GM06990 (cell line): Measurements from ENCODE around the gene UFSP2.
A peak's percentile ranks its signal among the peaks of the same experiment; 100 is the strongest.

Experiments used
- DNase-seq: peaks from one replicate; pipeline ENCODE4 v3.0.0-alpha.2; 2011; ENCODE audit not compliant: insufficient read length; ENCODE audit errors: extremely low read depth
- H3K27me3 ChIP-seq: replicated peaks from 2 replicates; pipeline ENCODE4 v1.6.0; 2011; ENCODE audit warnings: low read length; ENCODE audit not compliant: control insufficient read depth, insufficient read depth
- H3K36me3 ChIP-seq: 2 replicates; pipeline ENCODE4 v1.5.1; 2011; ENCODE audit warnings: low read length; ENCODE audit not compliant: control insufficient read depth, insufficient read depth
- H3K4me3 ChIP-seq: replicated peaks from 2 replicates; pipeline ENCODE4 v1.5.1; 2011; ENCODE audit warnings: low read depth, mild to moderate bottlenecking, control low read depth, low read length
- CTCF ChIP-seq: IDR thresholded peaks from 2 replicates; pipeline ENCODE4 v1.5.1; 2011; ENCODE audit warnings: low read length, control low read depth, mild to moderate bottlenecking, inconsistent platforms; ENCODE audit not compliant: insufficient read depth, poor library complexity, severe bottlenecking

Gene UFSP2

GRCh38 chr4:185441479-185441878 is 15.7 kb upstream of the UFSP2 start:
- no peaks in the 10 kb centered on the region for H3K27me3 ChIP-seq
- DNase-seq = no peak
- H3K4me3 ChIP-seq = no peak overlapping the region
- H3K36me3 ChIP-seq = no peaks in the 10 kb centered on the region
- TF ChIP-seq CTCF = no peak

GRCh38 chr4:185437809-185438208 is 12.0 kb upstream of the UFSP2 start:
- TF ChIP-seq CTCF = no peak
- Histone ChIP-seq H3K36me3 (no peaks in the 10 kb centered on the region), H3K27me3 (no peaks in the 10 kb centered on the region), H3K4me3 (no peak overlapping the region)
- no peak for DNase-seq

- no peak overlapping the region for H3K4me3 ChIP-seq
- TF ChIP-seq CTCF = no peak
- H3K36me3 ChIP-seq = no peaks in the 10 kb centered on the region
- no peaks in the 10 kb centered on the region for H3K27me3 ChIP-seq
- DNase-seq = no peak
These were observed 9.7 kb upstream of the UFSP2 start for GRCh38 chr4:185435466-185435865.

- peak; percentile 3 for TF ChIP-seq CTCF
- Histone ChIP-seq H3K27me3 (no peaks in the 10 kb centered on the region), H3K36me3 (no peaks in the 10 kb centered on the region), H3K4me3 (no peak overlapping the region)
- no peak for DNase-seq
These were observed 3.9 kb upstream of the UFSP2 start for GRCh38 chr4:185429660-185430059.

- no peak for TF ChIP-seq CTCF
- no peak for DNase-seq
- Histone ChIP-seq H3K4me3 (no peak overlapping the region), H3K36me3 (no peaks in the 10 kb centered on the region), H3K27me3 (no peaks in the 10 kb centered on the region)
These were observed 1.4 kb upstream of the UFSP2 start for GRCh38 chr4:185426960-185427688.
